ENCODE data around the gene CLMN.

Gene CLMN

GRCh38 chr14:95225251-95225887, 94.3 kb downstream of the CLMN start:
- no peak overlapping the region for H3K27ac ChIP-seq
- TF ChIP-seq CTCF (conservative IDR thresholded peaks at IDR 0.05), result no peak

- H3K27ac ChIP-seq, result no peak overlapping the region
- TF ChIP-seq CTCF (conservative IDR thresholded peaks at IDR 0.05), result no peak
Measured at GRCh38 chr14:95222870-95223398, 96.8 kb downstream of the CLMN start.

GRCh38 chr14:95222151-95222631, 97.5 kb downstream of the CLMN start:
- no peak overlapping the region for H3K27ac ChIP-seq

GRCh38 chr14:95221531-95221930, 98.2 kb downstream of the CLMN start:
- no peak for TF ChIP-seq CTCF (conservative IDR thresholded peaks at IDR 0.05)
- H3K27ac ChIP-seq, result no peak overlapping the region

More at GRCh38 chr14:95222151-95222631, 97.5 kb downstream of the CLMN start:
- no peak for TF ChIP-seq CTCF (conservative IDR thresholded peaks at IDR 0.05)

- no peak for TF ChIP-seq CTCF (conservative IDR thresholded peaks at IDR 0.05)
- no peak overlapping the region for H3K27ac ChIP-seq
Measured at GRCh38 chr14:95220663-95221231, 99.0 kb downstream of the CLMN start.

GRCh38 chr14:95218472-95219193, 101.1 kb downstream of the CLMN start:
- H3K27ac ChIP-seq, result no peak overlapping the region
- no peak for TF ChIP-seq CTCF (conservative IDR thresholded peaks at IDR 0.05)

GRCh38 chr14:95218006-95218405, 101.7 kb downstream of the CLMN start:
- no peak for TF ChIP-seq CTCF (conservative IDR thresholded peaks at IDR 0.05)
- H3K27ac ChIP-seq, result no peak overlapping the region

Data from VCaP (cell line).